SK-N-SH (cell line): Measurements from ENCODE around the gene PRAME. TPM values are rescaled to one million over a fixed set of nuclear protein-coding genes. Genes with fewer than 3 reads are reported as not detected.
A peak's percentile ranks its signal among the peaks of the same experiment; 100 is the strongest.

Experiments used
- CTCF ChIA-PET: fragments of 300-600, 350-600 bp; formaldehyde crosslinking; extraction: SDS; loops from one replicate; lab custom pipeline; 2021; lab: Yijun Ruan, JAX
- POLR2A ChIA-PET: fragments of 350-600 bp; sonication (Branson Sonifier 250); formaldehyde crosslinking; extraction: SDS; loops from one replicate; lab custom pipeline; 2020; ENCODE audit warnings: antibody characterized with exemption, inconsistent platforms; lab: Yijun Ruan, JAX
- DNase-seq: peaks from one replicate; pipeline ENCODE4 v3.0.0; 2012
- H2AFZ ChIP-seq: fragments of 200-600 bp; sonication (generic); 2 replicates; pipeline ENCODE4 v1.8.1; 2016; ENCODE audit warnings: antibody characterized with exemption, mild to moderate bottlenecking, low read depth
- H3F3A ChIP-seq: fragments of 200-600 bp; sonication (generic); replicated peaks from 2 replicates; pipeline ENCODE3; 2016; ENCODE audit warnings: antibody characterized with exemption, mild to moderate bottlenecking; ENCODE audit not compliant: insufficient read depth
- H3K27ac ChIP-seq, 2 experiments: fragments of 200-500 bp in 1 of 2; fragments of 200-600 bp in 1 of 2; sonication (Bioruptor generic) in 1 of 2; sonication (generic), shearing (Covaris generic) in 1 of 2; 2 replicates each; pipeline versions ENCODE4 v1.5.1 to v1.6.1; 2014 to 2016; ENCODE audit warnings: low read depth in 2 of 2, inconsistent platforms in 1 of 2, low read length in 1 of 2, mild to moderate bottlenecking in 1 of 2, mixed read lengths in 1 of 2
- H3K27me3 ChIP-seq: fragments of 200-600 bp; sonication (generic), shearing (Covaris generic); 2 replicates; pipeline ENCODE4 v1.6.1; 2016; ENCODE audit warnings: mixed run types; ENCODE audit not compliant: insufficient read depth
- H3K36me3 ChIP-seq, 2 experiments: fragments of 200-500 bp in 1 of 2; fragments of 200-600 bp in 1 of 2; sonication (Bioruptor generic) in 1 of 2; sonication (generic) in 1 of 2; replicated peaks in 1 of 2; 2 replicates each; pipeline versions ENCODE3 to v1.5.1; 2014 to 2016; ENCODE audit warnings: low read length in 1 of 2, mild to moderate bottlenecking in 1 of 2; ENCODE audit not compliant: insufficient read depth in 2 of 2, control insufficient read depth in 1 of 2
- H3K4me1 ChIP-seq, 2 experiments: fragments of 200-500 bp in 1 of 2; fragments of 200-600 bp in 1 of 2; sonication (Bioruptor generic) in 1 of 2; sonication (generic), shearing (Covaris generic) in 1 of 2; 2 replicates each; pipeline versions ENCODE4 v1.5.1 to v1.6.1; 2014 to 2016; ENCODE audit warnings: low read depth in 1 of 2, low read length in 1 of 2, mixed run types in 1 of 2; ENCODE audit not compliant: insufficient read depth in 2 of 2, control insufficient read depth in 1 of 2
- H3K4me2 ChIP-seq: fragments of 200-600 bp; sonication (generic), shearing (Covaris generic); 2 replicates; pipeline ENCODE4 v1.6.1; 2017; ENCODE audit warnings: mixed run types
- H3K4me3 ChIP-seq, 2 experiments: fragments of 200-500 bp in 1 of 2; fragments of 200-600 bp in 1 of 2; sonication (Bioruptor generic) in 1 of 2; sonication (generic), shearing (Covaris generic) in 1 of 2; 2 replicates each; pipeline versions ENCODE4 v1.5.1 to v1.8.1; 2014 to 2016; ENCODE audit warnings: low read depth in 2 of 2, inconsistent platforms in 1 of 2, low read length in 1 of 2, mild to moderate bottlenecking in 1 of 2, mixed read lengths in 1 of 2, moderate library complexity in 1 of 2
- H3K79me2 ChIP-seq: fragments of 200-600 bp; sonication (generic); 2 replicates; pipeline ENCODE4 v1.8.1; 2017; ENCODE audit warnings: mild to moderate bottlenecking; ENCODE audit not compliant: insufficient read depth
- H3K9ac ChIP-seq: fragments of 200-600 bp; sonication (generic); 2 replicates; pipeline ENCODE4 v1.6.1; 2017; ENCODE audit warnings: mixed run types
- H3K9me2 ChIP-seq: fragments of 200-600 bp; sonication (generic); 2 replicates; pipeline ENCODE4 v1.6.1; 2017; ENCODE audit warnings: mixed run types
- H3K9me3 ChIP-seq: fragments of 200-600 bp; sonication (generic); 2 replicates; pipeline ENCODE4 v1.6.1; 2017; ENCODE audit warnings: mixed run types, mild to moderate bottlenecking, moderate library complexity
- H4K20me1 ChIP-seq: fragments of 200-600 bp; sonication (generic); 2 replicates; pipeline ENCODE4 v1.6.1; 2017; ENCODE audit warnings: mild to moderate bottlenecking, mixed run types; ENCODE audit not compliant: insufficient read depth
- CHD2 ChIP-seq: fragments of 150-350 bp; IDR thresholded peaks from 2 replicates; pipeline ENCODE4 v1.6.1; 2018; ENCODE audit warnings: low read length; ENCODE audit not compliant: partially characterized antibody
- EP300 ChIP-seq, 2 experiments: IDR thresholded peaks; 2 replicates each; pipeline versions ENCODE4 v1.4.0 to v1.6.1; 2012; ENCODE audit warnings: borderline replicate concordance in 1 of 2, low read depth in 1 of 2, low read length in 1 of 2
- EZH2phosphoT487 ChIP-seq: fragments of 200-600 bp; sonication (generic); IDR thresholded peaks from 2 replicates; pipeline ENCODE4 v1.6.1; 2017; ENCODE audit warnings: low read depth, mixed run types, mild to moderate bottlenecking, antibody characterized with exemption, moderate library complexity, borderline replicate concordance
- FOSL2 ChIP-seq: IDR thresholded peaks from 2 replicates; pipeline ENCODE4 v1.4.0; 2012; ENCODE audit warnings: low read depth, mild to moderate bottlenecking, moderate library complexity, borderline replicate concordance
- FOXM1 ChIP-seq: IDR thresholded peaks from 2 replicates; pipeline ENCODE4 v1.4.0; 2012; ENCODE audit warnings: low read depth, mild to moderate bottlenecking
- POLR2AphosphoS5 ChIP-seq: IDR thresholded peaks from 2 replicates; pipeline ENCODE4 v1.6.1; 2012; ENCODE audit warnings: low read depth, low read length
- RFX5 ChIP-seq: IDR thresholded peaks from 2 replicates; pipeline ENCODE4 v1.6.1; 2012; ENCODE audit warnings: mild to moderate bottlenecking, improper control_type of control experiment, low read length
- RXRA ChIP-seq: IDR thresholded peaks from 2 replicates; pipeline ENCODE4 v1.4.0; 2012; ENCODE audit warnings: low read depth, mild to moderate bottlenecking, borderline replicate concordance
- YY1 ChIP-seq: IDR thresholded peaks from 2 replicates; pipeline ENCODE4 v1.4.0; 2012; ENCODE audit warnings: low read depth, mild to moderate bottlenecking
- WGBS: methylation state at CpG from one replicate; pipeline ENCODE4 v1.1.6; 2017; ENCODE audit warnings: low lambda C conversion rate; 5-methylcytosine and 5-hydroxymethylcytosine counted together
- polyA plus RNA-seq, 3 experiments: library from polyadenylated mRNA; depleted of rRNA; stranded (reverse); fragments of >200 nt; gene quantifications; 2 replicates each; pipeline ENCODE4 v1.2.3, GENCODE V29; 2012
- TF ChIP-seq, protein P1 (sequence below): fragments of 150-350 bp; IDR thresholded peaks from 2 replicates; pipeline ENCODE4 v1.6.1; 2016; ENCODE audit warnings: mild to moderate bottlenecking, low read depth, low read length
- TF ChIP-seq, protein P2 (sequence below): fragments of 150-350 bp; IDR thresholded peaks from 2 replicates; pipeline ENCODE4 v1.6.1; 2017; ENCODE audit warnings: antibody characterized with exemption, low read length, low read depth, borderline replicate concordance
- TF ChIP-seq, protein P3 (sequence below): IDR thresholded peaks from 2 replicates; pipeline ENCODE4 v1.4.0; 2012; ENCODE audit warnings: low read depth, borderline replicate concordance

The PRAME gene
- polyA plus RNA-seq, 1 of the 3 experiments (the other 2 are of a cell fraction) = 193 TPM

- Histone ChIP-seq H3K36me3 (peaks cover 57 to 68% of the 10 kb centered on the region in 2 experiments), H3K9me2 (no peaks in the 10 kb centered on the region), H4K20me1 (peaks cover 64% of the 10 kb centered on the region), H3K4me2 (no peak overlapping the region), H2AFZ (no peak overlapping the region), H3K27ac (no peak overlapping the region), H3K27me3 (no peaks in the 10 kb centered on the region), H3K9ac (no peak overlapping the region), H3K4me1 (peaks cover 0 to 20% of the 10 kb centered on the region in 2 experiments; a peak in 2 of 4 replicates), H3F3A (peaks cover 29% of the 10 kb centered on the region), H3K4me3 (no peak overlapping the region), H3K9me3 (no peaks in the 10 kb centered on the region), H3K79me2 (peaks cover 31% of the 10 kb centered on the region)
- ChIA-PET CTCF (interaction anchor here (1.0 kb wide), 1 partner anchor 39 kb away, joined by 3 read pairs; no protein-coding TSS in a partner anchor), POLR2A (no interaction called here)
- no peak for TF ChIP-seq EZH2phosphoT487
- TF ChIP-seq, protein P1, sequence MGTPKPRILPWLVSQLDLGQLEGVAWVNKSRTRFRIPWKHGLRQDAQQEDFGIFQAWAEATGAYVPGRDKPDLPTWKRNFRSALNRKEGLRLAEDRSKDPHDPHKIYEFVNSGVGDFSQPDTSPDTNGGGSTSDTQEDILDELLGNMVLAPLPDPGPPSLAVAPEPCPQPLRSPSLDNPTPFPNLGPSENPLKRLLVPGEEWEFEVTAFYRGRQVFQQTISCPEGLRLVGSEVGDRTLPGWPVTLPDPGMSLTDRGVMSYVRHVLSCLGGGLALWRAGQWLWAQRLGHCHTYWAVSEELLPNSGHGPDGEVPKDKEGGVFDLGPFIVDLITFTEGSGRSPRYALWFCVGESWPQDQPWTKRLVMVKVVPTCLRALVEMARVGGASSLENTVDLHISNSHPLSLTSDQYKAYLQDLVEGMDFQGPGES = no peak
- no peak for TF ChIP-seq POLR2AphosphoS5
- no peak for TF ChIP-seq FOSL2
- TF ChIP-seq, protein P2, sequence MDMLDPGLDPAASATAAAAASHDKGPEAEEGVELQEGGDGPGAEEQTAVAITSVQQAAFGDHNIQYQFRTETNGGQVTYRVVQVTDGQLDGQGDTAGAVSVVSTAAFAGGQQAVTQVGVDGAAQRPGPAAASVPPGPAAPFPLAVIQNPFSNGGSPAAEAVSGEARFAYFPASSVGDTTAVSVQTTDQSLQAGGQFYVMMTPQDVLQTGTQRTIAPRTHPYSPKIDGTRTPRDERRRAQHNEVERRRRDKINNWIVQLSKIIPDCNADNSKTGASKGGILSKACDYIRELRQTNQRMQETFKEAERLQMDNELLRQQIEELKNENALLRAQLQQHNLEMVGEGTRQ = no peak
- TF ChIP-seq RXRA = no peak
- TF ChIP-seq CHD2 = no peak
- no peak for TF ChIP-seq RFX5
- TF ChIP-seq, protein P3, sequence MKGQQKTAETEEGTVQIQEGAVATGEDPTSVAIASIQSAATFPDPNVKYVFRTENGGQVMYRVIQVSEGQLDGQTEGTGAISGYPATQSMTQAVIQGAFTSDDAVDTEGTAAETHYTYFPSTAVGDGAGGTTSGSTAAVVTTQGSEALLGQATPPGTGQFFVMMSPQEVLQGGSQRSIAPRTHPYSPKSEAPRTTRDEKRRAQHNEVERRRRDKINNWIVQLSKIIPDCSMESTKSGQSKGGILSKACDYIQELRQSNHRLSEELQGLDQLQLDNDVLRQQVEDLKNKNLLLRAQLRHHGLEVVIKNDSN = no peak
- no peak for TF ChIP-seq YY1
- no peak for TF ChIP-seq EP300 (IDR thresholded peaks at IDR 0.05; ENCODE audit: borderline replicate concordance in 1 of 2, low read depth in 1 of 2, low read length in 1 of 2)
- no peak for DNase-seq
- 85% methylated on average over 8 of the region's 9 CpGs for WGBS
Observed at GRCh38 chr22:22548317-22548716, 10.7 kb downstream of the PRAME start.

DNA sequence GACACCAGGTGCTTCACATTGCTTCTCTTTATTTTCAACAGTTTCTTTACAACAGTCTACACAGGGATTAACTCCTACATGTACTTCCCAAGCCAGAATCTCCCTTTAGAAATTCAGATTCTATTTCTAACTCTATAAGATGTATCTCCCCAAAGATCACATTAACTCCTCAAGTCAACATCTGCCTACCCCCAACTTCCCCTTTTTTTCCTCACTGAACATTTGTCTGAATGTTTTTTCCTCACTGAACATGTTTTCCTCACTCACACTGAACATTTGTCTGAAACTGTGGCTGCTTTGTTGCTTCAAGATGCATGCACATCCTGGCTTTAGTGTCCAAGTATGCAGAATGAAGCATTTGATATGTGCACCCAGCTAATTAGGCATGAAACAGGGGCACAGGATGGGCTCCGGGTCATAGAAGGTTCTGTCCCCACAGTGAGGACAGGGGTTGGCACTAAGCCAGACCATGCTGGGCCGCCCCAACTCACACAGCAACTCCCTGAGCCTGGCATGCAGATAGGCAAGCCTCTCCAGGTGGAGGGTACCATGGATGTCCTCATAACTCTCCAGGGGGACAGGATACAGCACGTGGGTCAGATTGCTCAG lies 11.3 kb downstream of the PRAME start:
- CTCF ChIA-PET = interaction anchor here (1.0 kb wide), 1 partner anchor 39 kb away, joined by 3 read pairs; no protein-coding TSS in a partner anchor
- no peak overlapping the region for H3K9ac ChIP-seq

More for the DNA sequence above, 11.3 kb downstream of the PRAME start:
- no peaks in the 10 kb centered on the region for H3K9me3 ChIP-seq
- H3K9me2 ChIP-seq = no peaks in the 10 kb centered on the region
- H3K27me3 ChIP-seq = no peaks in the 10 kb centered on the region
- H3K27ac ChIP-seq = no peak overlapping the region
- peaks cover 59% of the 10 kb centered on the region for H4K20me1 ChIP-seq
- H3K4me1 ChIP-seq = peaks cover 0 to 15% of the 10 kb centered on the region in 2 experiments; a peak in 2 of 4 replicates
- WGBS = 89% methylated on average over 3 of the region's 3 CpGs
- peaks cover 29% of the 10 kb centered on the region for H3F3A ChIP-seq
- H3K79me2 ChIP-seq = peaks cover 25% of the 10 kb centered on the region
- POLR2A ChIA-PET = interaction anchor here (1.6 kb wide), 1 partner anchor 11 kb away, joined by 6 read pairs; the partner anchor contains the start of gene PRAME
- no peak overlapping the region for H3K4me3 ChIP-seq
- no peak for DNase-seq
- H3K36me3 ChIP-seq = peaks cover 52 to 63% of the 10 kb centered on the region in 2 experiments
- H3K4me2 ChIP-seq = no peak overlapping the region
- H2AFZ ChIP-seq = no peak overlapping the region
- no peak for TF ChIP-seq FOXM1
- 0 out of 2 replicates have a peak, but pooled peaks have one; percentile 7 for TF ChIP-seq POLR2AphosphoS5
- TF ChIP-seq, all 33 proteins: peak for 1
